GM18508 (cell line): ENCODE results near the gene CCNG2.

Source experiments
- ATAC-seq: cut with Tn5 transposase; IDR thresholded peaks from one replicate; pipeline ENCODE4 v1.9.1; 2021; ENCODE audit warnings: moderate number of reproducible peaks; ENCODE audit not compliant: insufficient read depth, unreplicated experiment

The CCNG2 gene

DNA sequence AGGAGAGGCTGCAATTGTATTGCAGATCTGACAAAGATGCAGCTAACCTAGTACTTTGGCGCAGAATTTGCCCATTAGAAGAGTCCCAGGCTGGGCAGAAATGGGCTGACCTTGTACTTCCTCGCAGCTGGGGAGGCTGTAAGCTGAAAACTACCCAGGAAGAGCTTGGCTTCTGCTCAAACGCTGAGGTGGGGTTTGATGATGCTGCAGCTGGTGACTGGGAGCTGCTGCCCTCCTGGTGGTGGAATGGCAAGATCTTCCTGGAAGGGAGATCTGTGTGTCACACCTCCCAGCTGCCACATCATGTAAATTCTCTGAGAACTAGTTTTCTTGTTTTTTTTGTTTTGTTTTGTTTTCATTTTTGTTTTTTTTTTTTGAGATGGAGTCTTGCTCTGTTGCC, 17.4 kb downstream of the CCNG2 start:
- ATAC-seq, result no peak

DNA sequence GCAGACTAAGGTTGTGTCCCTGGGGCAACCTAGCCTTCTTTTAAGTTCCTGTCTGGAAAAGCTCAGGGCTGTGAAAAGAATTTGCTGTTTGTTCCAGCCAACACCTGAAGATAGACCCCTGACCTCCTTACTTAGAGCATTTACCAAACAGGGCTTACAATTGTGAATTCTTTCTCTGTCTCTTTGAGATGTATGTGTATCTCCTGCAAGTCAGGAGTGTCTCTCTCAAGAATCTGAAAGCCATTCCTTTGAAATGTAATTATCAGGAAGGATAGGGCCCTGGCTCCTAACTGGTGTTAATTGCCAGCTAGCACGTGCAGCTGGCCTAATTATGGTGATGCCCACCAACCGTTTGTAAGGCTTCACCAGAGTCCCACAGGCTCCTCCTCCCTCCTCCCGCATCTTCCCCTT, 18.2 kb downstream of the CCNG2 start:
- no peak for ATAC-seq

DNA sequence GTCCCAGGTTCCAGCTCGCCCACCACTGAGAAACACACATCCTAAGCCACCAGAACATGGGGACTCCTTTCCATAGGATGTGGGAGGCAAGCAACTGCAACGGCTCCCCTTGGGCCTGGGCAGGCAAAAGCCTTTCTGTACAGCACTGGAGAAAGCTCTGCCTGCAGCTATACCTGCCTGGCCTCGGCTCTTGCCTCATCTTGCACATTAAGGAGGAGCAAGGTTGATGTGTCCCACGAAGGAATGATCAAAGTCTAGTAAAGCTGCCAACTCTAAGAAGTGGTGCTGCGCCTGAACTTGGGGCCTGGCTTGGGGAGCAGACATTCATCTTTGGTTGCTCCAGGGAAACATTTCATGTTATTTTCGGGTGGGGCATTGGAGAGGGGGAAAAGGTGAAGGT, 19.6 kb downstream of the CCNG2 start:
- ATAC-seq, result no peak

DNA sequence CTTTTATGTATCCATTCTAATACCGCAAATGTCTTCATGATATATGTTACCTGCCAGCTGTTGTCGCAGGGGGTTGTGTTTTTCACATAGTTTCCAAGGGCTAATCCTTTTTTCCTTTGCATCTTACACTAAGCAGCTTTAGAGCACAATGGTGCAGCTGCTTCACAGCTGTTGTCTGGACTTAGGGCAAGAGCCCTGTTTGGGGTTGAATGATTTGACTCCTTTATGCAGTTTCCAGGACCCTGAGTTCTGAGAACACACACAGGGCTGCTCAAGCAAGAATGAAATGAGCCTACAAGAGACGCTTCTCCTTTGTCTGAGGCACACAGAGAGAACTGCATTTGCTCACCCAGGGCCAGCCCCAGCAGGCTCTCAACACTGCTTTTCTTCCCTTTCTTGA, 20.2 kb downstream of the CCNG2 start:
- ATAC-seq, result no peak

DNA sequence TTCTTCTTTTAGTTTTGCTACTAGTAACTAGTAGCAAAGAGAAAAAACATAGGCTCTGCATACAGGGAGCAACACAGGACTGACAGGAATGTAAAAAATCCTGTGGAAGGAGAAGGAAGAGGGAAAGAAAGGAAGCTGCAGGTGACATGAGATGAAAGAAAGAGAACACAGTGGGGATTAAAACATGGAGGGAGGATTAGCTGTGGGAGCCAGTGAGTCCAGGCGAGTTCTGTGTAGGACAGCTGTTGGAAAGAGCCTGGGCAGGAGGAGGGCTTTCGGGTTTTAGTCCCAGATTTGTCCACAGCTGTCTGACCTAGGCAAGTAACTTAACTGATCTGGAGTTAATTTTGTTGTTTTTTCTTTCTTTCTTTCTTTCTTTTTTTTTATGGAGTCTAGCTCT, 21.6 kb downstream of the CCNG2 start:
- ATAC-seq, result no peak

DNA sequence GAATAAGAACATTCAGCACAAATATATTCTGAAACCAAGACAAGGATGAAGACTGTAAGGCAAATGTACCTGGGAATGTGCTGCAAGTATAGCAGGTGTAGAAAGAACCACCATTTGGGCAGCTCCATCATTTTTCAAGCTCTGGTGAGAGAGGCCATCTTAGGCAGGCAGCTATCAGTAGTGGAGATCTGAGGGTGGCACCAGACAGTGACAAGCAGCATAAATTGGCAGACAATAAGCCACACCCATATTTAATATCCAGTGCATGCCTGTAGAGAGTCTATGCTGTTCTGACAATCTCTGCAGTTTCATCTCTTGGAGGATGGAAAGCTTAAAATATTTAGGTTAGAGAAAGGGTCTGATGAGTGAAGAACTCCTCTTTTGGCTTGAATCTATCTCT, 22.5 kb downstream of the CCNG2 start:
- no peak for ATAC-seq

DNA sequence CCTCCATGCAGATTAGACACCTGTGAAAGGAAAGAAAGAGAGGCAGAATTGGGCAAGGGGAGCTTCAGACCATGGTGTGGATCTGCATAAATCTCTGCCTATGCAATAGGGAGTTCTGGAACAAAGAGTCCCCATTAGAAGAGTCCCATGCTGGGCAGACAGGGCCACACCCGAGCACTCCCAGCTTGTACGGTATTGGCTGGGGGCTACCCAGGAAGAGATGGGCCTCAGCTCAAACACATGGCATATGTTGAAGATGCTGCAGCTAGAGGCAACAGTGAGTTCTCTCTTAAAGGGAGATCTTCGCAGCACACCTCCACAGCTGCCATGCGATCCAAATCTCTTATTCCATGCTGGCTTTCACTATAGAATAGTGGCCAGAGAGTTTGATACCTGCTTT, 24.7 kb downstream of the CCNG2 start:
- no peak for ATAC-seq

DNA sequence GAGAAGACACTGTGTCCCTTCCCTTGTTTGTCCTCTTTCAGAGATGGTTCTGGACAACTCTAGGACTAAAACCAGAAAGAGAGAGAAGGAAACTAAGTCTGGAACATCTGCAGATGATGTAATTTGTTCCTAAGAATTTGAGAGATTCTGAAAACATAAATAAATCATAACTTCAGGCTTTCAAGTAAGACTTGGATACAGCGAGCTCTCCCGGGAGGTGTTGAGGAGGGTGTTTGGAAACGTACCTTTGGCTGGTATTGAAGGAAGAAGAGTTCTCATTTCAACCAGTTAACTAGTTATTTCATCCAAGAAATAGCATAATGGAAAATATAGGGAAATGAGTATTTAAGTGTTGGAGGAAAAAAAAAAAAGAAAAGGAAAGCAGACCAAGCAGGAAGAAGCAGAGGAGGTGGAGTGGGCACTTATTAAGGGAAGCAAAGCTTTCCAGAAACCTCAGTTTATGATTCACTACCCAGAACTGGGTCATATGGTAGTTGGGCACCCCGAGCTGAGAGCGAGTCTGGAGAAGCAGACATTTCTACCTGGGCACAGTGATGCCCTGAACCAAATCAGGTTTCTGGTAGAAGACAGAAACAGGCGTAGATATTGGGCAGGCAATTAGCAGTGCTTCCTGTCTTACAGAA, 26.9 kb downstream of the CCNG2 start:
- no peak for ATAC-seq

DNA sequence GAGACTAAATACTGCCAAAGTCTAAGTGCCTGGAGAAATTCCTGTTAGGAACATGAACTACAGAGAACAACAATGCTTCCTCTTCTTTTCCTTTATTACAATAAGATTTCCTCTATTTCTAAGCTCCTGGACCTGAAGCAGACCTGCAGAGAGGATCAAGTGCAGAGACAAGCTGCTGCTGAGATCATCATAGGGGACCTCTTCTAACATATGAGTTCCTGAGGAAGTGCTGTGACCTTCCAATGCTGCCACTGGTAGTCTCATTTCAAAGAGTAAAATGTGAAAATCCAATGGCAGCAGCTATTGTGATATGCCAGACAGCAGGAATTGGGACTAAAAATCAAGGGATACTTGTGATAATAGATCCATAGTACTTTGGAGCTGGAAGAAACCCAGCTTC, 28.0 kb downstream of the CCNG2 start:
- no peak for ATAC-seq

DNA sequence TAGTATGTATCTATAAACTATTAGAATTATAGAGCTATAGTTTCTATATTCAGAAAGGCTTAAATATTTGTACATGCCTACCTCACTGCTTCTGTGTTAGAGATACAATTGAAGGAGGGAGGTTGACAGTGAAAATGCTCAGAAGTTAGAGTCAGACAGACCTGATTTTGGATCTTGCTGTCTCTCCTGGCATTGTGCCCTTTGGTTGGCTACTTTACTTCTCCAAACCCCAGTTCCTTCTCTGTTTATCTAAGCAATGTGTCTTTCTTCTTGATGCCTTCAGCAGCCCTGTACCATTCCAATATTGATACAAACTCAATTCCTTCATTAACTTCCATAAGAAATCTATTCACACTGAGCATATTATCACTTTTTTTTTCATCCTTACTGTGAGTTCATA, 28.7 kb downstream of the CCNG2 start:
- no peak for ATAC-seq

DNA sequence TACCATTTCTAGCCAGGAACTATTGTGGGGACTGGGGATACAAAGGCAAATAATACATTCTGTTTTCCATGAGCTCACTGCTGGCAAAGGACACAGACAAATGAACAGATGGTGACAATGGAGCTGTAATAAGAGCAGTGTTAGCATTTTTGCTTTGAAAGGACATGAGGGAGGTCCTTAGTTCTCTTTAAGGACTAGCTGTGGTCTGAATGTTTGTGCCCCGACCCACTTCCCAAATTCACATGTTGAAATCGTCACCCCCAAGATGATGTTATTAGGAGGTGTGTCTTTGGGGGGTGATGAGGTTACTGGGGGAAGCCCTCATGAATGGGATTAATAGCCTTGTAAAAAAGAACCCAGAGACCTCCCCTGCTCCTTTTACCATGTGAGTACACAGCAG, 30.3 kb downstream of the CCNG2 start:
- no peak for ATAC-seq

DNA sequence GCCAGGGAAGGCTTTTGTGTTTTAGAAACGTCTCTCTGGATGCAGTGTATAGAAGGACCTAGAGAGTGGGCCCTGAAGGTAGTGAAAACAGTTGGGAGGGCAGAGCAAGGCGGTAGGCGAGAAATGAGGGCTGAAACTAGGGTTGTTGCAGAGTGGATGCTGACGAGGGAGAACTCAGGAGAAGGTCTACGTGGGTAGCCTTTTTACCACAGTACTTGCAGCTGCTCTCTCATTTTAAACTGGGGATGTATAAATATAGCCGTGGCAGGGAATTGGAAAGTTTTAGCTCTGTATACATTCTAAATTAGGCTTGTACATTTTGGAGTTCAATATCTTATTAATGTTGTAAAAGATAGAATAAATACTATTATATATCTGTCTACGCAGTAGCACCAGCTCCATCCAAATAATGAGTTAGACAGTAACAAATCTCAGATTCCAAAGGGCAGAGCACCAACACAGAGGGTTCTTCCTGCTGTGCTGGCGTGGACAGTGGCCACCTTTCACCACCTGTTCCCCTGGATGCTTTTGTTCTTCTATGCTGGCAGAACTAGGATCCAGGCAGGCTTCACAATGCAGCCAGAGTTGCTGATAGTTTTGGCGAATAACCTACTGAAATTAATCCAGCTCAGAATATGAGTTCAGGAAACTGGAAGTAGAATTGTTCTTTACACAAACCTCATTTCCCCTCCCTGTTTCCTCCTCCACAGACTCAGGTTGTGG, 31.7 kb downstream of the CCNG2 start:
- no peak for ATAC-seq

DNA sequence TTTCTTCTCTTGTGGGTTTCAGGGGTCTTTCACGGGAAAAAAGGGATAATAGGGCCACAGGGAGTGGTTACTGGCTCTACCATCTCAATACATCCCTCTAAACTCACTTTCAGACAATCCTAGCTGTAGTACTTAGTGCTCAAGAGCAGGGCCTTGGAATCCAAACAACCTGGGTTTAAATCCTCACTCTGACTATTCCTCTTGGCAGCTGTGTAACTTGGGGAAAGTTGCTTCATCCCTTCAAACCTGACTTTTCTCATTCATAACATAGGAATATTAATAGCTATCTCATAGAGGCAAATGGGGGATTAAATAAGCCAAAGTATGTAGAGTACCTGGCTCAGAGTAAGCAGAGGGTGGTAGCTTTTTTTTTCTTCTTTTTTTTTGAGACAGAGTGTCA, 32.4 kb downstream of the CCNG2 start:
- ATAC-seq, result no peak

DNA sequence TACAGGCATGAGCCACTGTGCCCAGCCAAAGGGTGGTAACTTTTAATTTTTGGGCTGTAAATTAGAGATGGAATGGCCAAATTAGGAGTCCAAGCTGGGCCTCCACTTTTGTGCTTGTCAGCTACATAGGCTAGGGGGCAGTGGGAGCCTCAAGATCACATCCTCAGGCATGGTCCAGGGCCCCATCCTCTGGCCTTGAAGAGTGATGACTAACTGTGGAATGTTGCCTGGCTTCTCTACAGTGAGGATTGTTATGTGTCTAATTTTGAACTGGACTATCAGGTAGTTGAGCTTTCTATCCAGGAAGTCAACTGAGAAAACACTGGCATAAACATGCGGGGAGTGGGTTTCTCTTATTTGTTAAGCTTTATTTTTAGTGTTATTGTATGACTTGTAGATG, 33.0 kb downstream of the CCNG2 start:
- ATAC-seq, result no peak

DNA sequence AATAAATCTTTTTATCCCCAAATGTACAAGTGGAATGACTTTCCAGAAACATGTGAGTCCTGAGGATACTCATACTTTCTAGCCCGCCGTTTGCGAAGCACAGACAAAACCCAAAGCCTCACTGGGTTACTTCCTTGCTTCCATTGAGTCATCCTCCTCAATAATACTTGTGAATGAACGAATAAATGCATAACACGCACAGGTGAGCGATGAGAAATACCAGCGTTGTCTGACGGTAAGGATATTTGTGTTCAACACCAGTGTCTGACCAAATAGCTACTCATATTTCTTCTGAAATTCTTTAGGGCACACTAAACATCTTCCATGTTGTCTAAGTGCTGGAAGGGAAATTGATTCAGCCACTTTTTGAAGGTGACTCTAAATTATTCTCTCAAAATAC, 36.0 kb downstream of the CCNG2 start:
- no peak for ATAC-seq

DNA sequence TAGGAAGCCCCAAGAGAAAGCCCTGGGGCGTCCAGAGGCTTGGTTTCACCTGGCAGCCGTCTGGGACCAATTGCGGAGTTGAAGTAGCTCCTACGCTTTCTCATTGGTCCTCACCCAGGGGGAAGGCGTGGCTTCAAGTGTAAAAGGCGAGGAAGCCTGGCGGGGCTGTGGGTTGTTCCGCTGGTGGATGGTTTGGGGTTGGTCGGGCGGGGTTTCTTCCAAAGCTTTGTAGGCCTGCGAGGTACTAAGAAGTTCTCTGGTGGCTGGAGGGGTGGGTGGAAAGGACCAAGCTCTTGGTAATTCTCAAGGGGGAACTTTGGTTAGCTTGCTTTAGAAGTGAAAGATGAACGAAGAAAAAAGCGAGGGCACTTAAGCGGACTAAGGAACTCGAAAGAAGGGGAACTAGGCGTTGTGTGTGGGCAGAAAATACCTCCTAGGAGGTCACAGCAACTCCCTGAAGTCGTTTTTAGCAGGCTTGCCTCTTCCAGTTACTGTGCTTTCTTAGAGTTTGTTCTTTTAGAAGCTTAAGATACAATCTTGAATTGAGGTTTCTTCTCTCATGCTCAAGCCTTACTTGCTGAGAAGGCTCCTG, 36.6 kb downstream of the CCNG2 start:
- peak; percentile 68 for ATAC-seq

DNA sequence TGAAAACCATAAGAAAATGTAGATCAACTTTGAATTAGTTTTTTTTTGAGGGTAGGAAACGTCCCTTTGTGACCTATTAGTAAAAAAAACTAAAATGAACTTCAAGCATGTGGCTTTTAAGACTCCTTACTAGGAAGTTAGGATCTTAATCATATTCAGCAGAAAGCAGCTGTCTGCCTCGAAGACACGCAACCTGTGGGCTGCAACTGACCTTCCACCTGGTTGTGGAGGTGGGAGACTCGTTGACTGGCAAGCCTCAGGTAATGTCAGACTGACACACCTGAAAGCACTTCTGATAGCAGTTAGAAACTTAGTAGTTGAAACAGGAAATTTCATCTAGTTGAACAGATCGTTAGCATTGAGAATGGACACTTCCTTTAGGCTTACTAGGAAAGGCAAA, 37.4 kb downstream of the CCNG2 start:
- ATAC-seq, result no peak

DNA sequence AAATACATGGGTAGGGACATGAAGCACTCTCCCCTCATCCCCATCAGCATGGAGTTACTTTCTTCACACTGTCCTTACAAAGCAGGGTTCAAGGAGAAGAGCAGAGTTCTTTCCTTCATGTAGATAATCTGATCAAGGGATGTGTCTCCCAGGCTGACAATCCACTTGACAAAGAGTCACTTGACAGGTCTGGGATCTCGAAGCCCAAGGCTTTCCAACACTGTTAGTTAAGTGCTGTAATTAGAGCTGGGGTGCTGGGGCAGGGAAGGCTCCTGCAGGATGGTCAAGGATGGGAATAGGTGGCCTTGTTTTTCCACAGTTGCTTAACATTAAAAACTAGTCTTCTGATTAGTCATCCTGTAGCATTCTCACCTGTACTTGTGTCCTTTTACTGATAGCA, 38.0 kb downstream of the CCNG2 start:
- ATAC-seq, result no peak

DNA sequence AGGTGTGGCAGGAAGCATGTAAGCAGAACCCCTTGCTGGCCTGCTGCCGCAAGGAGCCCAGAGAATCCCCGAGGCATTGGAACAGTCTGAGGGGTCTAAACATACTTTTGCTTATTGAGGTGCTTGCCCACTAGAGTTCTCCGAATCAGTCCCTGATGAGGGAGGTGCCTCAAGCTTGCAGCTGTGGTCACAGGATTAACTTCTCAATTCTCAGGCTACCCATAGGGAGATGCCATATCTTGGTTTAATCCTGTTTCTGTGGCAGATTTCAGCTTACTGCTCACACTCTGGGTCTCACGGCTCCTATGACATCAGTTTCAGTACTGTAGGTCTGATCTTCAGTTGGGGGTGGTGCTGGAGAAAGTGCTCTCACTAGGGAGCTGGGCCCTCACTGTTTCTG, 39.9 kb downstream of the CCNG2 start:
- peak; percentile 28 for ATAC-seq

DNA sequence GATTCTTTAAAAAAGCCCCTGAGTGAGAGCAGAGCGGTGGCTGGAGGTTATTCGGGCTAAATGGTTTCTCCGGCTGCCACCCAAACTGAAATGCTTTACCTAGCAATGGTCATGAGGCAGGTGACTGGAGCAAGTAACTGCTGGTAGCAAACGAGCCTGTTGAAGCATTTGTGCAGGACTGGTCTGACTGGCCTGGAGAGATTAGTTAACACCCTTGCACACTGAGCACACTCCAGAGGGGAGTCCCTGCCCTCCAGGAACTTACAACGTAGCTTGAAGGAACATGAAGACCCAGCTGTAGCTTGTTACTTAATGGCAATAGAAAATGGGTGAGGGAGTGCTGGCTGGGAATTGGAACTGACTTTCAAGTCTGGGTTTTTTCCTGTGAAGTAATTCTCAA, 40.4 kb downstream of the CCNG2 start:
- no peak for ATAC-seq

DNA sequence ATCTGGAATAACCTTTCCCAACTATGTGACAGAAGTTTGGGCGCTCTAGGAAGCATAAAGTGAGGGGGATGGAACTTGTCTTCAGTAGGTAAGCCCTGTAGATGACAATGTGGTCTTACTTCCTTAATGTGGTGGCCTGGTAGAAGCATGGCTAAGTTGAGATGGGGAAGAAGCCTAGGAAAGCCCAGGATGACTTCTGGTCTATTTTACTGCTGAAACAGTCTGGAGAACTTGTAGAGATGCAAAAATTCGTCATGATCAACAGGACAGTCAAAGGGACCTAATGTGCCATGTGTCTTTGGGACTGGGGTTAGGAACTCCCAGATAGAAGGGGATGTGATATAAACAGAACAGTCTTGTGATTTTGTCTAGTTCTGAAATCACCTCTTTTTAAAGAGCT, 40.8 kb downstream of the CCNG2 start:
- ATAC-seq, result no peak

DNA sequence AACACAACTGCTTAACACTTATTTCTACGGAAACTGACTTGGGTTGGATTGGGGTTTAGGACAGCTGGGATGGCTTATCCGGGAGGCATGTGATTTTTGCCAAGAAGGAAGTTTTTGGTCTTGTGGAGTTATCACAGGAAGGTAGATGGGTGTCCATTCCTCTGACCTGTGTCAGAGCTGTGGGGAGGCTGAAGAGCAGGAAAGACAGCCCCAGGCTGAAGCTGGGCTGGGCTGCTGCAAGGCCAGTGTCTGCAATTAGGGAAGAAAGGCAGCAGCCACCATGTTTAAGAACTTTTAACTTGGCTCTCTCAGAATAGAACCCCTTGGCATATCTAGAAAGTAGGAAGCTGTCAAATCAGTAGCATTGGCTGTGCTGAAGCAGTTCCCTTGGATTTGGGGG, 42.3 kb downstream of the CCNG2 start:
- no peak for ATAC-seq
